ENCODE measurements around the gene EIF3C. TPM values are rescaled to one million over a fixed set of nuclear protein-coding genes. Genes with fewer than 3 reads are reported as not detected.
"Not testable (repeated sequence)": the region's sequence is repeated elsewhere in the genome, so short reads cannot be mapped to it uniquely, and the experiment has no call there.

The EIF3C gene
- total RNA-seq, 2 donors from 2014 or later = 475 to 520 TPM

DNA sequence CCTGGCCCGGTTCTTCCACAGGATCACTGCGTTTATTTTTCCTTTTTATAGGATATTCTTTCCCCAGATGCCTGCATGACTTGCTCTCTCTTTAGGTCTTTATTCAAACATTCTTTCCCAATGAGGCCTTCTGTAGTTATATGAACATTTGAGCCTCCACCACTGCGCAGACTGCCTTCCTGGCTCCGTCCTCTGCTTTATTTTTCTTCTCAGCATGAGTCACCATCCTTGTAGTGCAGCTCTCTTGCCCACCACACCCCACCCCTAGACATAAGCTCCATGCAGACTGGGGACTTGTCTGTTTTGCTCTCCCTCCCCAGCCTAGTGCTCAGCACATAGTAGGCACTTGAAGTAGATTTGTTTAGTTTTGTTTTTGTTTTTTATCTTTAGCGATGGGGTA is 20.0 kb downstream of the EIF3C start:
- H3K36me3 Mint-ChIP-seq; H3K4me3 Mint-ChIP-seq; DNase-seq (ENCODE audit: low spot score); H3K27ac Mint-ChIP-seq; ATAC-seq; H3K4me1 Mint-ChIP-seq (ENCODE audit: low read depth in 2 of 2); H3K27me3 Mint-ChIP-seq; H3K9me3 Mint-ChIP-seq: not testable (repeated sequence)

DNA sequence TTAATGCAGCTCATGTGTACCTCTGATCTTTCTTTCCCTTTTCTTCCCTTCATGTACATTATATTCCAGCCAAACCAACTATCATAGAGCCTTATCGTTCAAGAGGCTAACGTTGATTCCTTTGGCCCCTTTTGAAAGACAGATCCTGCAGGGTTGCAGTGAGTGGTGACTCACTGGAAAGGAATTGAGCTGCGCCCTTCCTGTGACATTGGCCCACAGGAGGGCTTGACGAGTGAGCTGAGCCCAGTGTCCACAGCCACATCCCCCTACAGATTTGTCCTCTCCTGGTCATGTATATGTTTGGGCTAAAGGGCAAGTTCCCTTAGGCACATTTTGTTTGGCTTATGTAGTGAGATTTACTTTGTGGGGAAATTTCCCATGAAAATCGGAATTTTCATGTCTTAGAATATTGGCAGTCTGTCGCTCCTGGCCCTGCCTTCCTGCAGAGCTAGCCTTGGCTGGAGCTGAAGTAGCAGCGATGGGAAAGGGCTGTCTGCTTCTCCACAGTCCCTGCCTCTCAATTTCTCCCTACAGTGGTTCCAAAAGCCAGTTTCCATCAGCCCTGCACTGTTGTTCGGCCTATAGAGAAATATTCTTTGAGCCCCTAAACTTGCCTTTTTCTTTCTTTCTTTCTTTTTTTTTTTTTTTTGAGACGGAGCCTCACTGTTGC is 21.3 kb downstream of the EIF3C start:
- H3K4me3 Mint-ChIP-seq; DNase-seq (ENCODE audit: low spot score); H3K27me3 Mint-ChIP-seq; H3K4me1 Mint-ChIP-seq (ENCODE audit: low read depth in 2 of 2); H3K27ac Mint-ChIP-seq; ATAC-seq; H3K9me3 Mint-ChIP-seq; H3K36me3 Mint-ChIP-seq: not testable (repeated sequence)

DNA sequence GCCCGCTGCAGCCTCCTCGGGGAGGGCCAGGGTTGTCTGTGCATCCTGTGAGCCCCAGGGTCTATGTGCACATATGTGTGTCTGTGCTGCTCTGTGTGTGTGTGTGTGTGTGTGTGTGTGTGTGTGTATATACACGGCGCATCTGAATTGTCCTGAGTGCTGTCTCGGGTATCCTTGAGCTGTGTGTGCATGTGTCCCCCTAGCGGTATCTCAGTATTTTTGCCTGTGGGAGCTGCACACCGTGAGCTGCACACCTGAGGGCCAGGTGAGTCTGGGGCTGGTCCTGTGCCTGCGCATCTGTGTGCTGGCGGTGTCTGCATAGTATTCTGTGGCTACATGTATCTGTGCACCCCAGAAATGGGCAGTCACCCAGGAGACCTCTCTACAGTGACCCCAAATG is 28.5 kb downstream of the EIF3C start:
- not testable (repeated sequence) for H3K36me3 Mint-ChIP-seq; H3K27me3 Mint-ChIP-seq; H3K27ac Mint-ChIP-seq; H3K4me1 Mint-ChIP-seq (ENCODE audit: low read depth in 2 of 2); DNase-seq (ENCODE audit: low spot score); H3K9me3 Mint-ChIP-seq; H3K4me3 Mint-ChIP-seq; ATAC-seq

DNA sequence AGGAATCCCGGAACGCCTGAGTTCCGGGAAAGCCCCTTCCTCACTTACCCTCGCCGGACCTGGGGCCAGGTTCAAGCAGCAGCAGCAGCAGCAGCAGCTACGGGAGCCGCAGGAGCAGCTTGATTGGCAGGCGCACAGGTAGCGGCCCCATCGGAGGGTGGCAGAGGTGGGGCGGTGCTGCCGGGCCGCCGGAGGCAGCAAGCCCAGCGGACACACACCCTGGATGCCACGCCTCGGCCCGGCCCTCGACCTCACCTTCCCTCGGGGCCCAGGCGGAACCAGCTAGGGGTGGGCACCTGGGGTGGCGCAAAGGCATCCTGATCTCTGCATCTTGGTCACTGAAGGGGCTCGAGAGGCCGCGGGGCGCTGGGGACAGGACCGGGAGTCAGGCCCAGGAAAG is 29.4 kb downstream of the EIF3C start:
- H3K9me3 Mint-ChIP-seq; H3K27me3 Mint-ChIP-seq; H3K4me1 Mint-ChIP-seq (ENCODE audit: low read depth in 2 of 2); H3K27ac Mint-ChIP-seq; H3K36me3 Mint-ChIP-seq; H3K4me3 Mint-ChIP-seq; DNase-seq (ENCODE audit: low spot score): not testable (repeated sequence)
- peak in 1 of 2 donors; percentile 36 for ATAC-seq

DNA sequence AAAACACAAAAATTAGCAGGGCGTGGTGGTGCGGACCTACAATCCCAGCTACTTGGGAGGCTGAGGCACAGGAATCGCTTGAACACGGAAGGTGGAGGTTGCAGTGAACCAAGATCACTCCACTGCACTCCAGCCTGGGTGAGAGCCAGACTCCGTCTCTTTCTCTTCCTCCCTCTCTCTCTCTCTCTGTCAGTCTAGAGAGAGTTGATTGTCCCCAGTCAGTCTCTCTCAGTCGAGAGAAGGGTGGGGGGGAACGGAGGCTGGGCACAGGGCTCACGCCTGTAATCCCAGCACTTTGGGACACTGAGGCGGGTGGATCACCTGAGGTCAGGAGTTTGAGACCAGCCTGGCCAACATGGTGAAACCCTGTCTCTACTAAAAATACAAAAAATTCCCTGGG is 30.0 kb downstream of the EIF3C start:
- not testable (repeated sequence) for H3K27ac Mint-ChIP-seq, ATAC-seq

DNA sequence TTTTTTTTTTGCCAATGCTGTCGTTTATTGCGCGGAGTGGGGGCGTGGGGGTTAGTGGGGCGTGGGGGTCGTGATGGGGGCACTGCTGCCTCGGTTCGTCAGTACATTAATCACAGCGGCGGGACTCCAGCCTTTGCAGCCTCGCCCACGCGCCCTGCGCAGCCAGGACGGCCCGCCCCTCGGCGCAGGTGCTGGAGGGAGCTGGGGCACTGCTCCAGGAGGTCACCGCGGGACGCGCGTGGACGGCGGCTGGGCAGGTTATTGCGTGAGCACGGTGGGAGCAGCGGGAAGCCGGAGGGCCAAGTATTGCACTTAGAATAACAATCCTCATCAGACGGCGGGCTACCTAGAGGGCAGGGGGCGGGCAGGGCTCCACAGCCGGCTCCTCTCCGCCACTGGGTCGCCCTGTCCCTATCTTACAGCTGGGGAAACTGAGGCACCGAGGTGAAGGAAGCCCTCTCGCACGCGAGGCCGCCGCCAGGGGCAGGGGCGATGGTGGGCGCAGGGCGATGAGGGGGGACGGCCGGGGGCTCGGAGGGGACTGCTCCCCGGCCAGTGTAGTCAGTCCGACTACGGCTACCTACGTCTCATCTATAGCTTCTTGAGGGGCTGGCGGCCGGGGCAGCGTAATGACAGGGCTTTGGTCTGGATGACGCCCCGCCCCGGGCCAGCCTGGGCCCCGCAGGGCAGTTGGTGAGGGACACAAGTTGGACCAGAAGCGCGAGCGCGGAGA is 35.5 kb downstream of the EIF3C start:
- H3K27ac Mint-ChIP-seq; H3K36me3 Mint-ChIP-seq; H3K4me3 Mint-ChIP-seq; H3K4me1 Mint-ChIP-seq (ENCODE audit: low read depth in 2 of 2); DNase-seq (ENCODE audit: low spot score); H3K9me3 Mint-ChIP-seq; H3K27me3 Mint-ChIP-seq; ATAC-seq: not testable (repeated sequence)

More for the DNA sequence above, 30.0 kb downstream of the EIF3C start:
- not testable (repeated sequence) for H3K9me3 Mint-ChIP-seq; H3K4me3 Mint-ChIP-seq; H3K4me1 Mint-ChIP-seq (ENCODE audit: low read depth in 2 of 2); H3K27me3 Mint-ChIP-seq; DNase-seq (ENCODE audit: low spot score); H3K36me3 Mint-ChIP-seq

DNA sequence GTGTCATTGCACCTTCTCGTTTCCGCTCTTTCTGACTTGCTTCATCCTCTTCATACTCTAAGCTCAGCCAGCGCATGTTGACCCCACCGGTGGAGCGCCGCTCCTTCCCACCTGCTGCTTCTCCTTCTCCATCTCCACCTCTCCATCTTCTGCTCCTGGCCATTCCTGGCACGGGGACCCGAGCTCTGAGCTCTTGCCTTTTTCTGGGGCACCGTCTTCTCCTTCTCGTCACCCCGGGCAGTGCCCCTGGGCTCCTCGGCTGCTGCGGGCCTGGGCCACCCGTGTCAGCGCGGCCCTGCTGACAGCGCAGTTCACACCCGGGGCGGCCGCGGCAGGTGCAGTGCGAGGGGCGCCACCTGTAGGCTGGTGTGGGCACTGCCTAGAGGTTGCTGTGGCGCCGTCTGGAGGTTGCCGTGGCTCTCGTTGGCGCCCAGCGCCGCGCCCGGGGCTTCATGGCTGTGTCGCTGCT is 38.8 kb downstream of the EIF3C start:
- H3K27ac Mint-ChIP-seq; H3K27me3 Mint-ChIP-seq; H3K4me1 Mint-ChIP-seq (ENCODE audit: low read depth in 2 of 2); H3K9me3 Mint-ChIP-seq; H3K36me3 Mint-ChIP-seq: not testable (repeated sequence)
- peak overlapping the region; percentile 65 for H3K4me3 Mint-ChIP-seq
- DNase-seq (ENCODE audit: low spot score) (peak; percentile 62), ATAC-seq (peak; percentile 99)

GRCh38 chr16:28750469-28751067 is 39.3 kb downstream of the EIF3C start:
- not testable (repeated sequence) for H3K36me3 Mint-ChIP-seq, H3K27me3 Mint-ChIP-seq, H3K4me3 Mint-ChIP-seq

DNA sequence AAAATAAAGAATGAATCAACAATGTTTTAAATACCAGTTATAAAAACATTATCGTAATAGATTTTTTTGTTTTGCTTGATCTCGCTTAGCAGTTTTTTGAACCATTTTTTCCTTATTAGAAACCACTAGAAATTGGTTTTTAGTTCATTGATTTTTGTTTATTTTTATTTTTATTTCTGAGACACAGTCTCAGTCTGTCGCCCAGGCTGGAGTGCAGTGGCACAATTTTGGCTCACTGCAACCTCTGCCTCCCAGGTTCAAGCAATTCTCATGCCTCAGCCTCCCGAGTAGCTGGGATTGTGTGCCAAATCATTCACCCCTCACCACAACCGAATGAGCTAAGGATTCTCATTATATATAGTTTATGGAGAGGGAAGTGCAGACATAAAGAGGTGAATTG is 40.2 kb downstream of the EIF3C start, which contains the start of gene NPIPB9:
Gene NPIPB9 (plus strand): TSS at position 301 of the 400 bp plus-strand sequence.
- H3K4me1 Mint-ChIP-seq (ENCODE audit: low read depth in 2 of 2); DNase-seq (ENCODE audit: low spot score); H3K9me3 Mint-ChIP-seq; ATAC-seq; H3K27me3 Mint-ChIP-seq; H3K36me3 Mint-ChIP-seq; H3K27ac Mint-ChIP-seq; H3K4me3 Mint-ChIP-seq: not testable (repeated sequence)

More at GRCh38 chr16:28750469-28751067, 39.3 kb downstream of the EIF3C start:
- not testable (repeated sequence) for H3K9me3 Mint-ChIP-seq; H3K4me1 Mint-ChIP-seq (ENCODE audit: low read depth in 2 of 2); H3K27ac Mint-ChIP-seq; DNase-seq (ENCODE audit: low spot score)
- ATAC-seq = peak; percentile 70

- H3K9me3 Mint-ChIP-seq; DNase-seq (ENCODE audit: low spot score); H3K4me1 Mint-ChIP-seq (ENCODE audit: low read depth in 2 of 2); H3K36me3 Mint-ChIP-seq; H3K27ac Mint-ChIP-seq; H3K27me3 Mint-ChIP-seq; H3K4me3 Mint-ChIP-seq: not testable (repeated sequence)
- peak in 1 of 2 donors; percentile 36 for ATAC-seq
These were observed 70.4 kb downstream of the EIF3C start for GRCh38 chr16:28781697-28782096.

DNA sequence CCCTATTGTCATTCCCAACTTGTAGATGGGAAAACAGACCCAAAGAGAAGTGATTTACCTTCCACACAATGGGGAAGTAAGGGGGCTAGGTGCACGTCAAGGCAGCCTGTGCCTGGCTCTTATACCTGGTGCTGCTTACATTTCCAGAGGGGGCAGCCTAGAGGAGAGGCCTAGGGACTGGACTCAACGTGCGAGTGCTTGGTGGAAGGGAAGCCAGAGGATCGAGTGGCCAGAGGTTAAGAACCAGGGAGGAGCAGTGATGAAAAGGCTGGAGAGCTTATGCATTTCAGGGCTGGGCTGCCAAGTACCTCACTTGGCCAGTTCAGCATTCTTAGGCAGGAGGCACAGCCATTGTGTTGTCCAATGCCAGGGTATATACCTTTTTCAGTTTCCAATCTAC is 71.1 kb downstream of the EIF3C start:
- H3K27me3 Mint-ChIP-seq; H3K4me3 Mint-ChIP-seq; H3K4me1 Mint-ChIP-seq (ENCODE audit: low read depth in 2 of 2); DNase-seq (ENCODE audit: low spot score); H3K36me3 Mint-ChIP-seq; H3K27ac Mint-ChIP-seq; H3K9me3 Mint-ChIP-seq; ATAC-seq: not testable (repeated sequence)

Other genes with a start within 250 kb of the EIF3C start
- under 1 TPM; 0.31 to 0.47 TPM for gene NPIPB7, start 239.1 kb upstream of the EIF3C start, total RNA-seq
- gene CLN3, start 219.4 kb upstream of the EIF3C start, total RNA-seq = 10 to 100 TPM; 38.1 to 49.1 TPM
- gene APOBR, start 216.8 kb upstream of the EIF3C start, total RNA-seq = 10 to 100 TPM; 12.5 to 20.4 TPM
- gene IL27, start 204.6 kb upstream of the EIF3C start, total RNA-seq = 1 to 10 TPM in 1 of 2 donors, under 1 TPM in 1; 0.70 to 4.4 TPM
- gene NUPR1, start 172.5 kb upstream of the EIF3C start, total RNA-seq = not detected
- gene SGF29, start 157.5 kb upstream of the EIF3C start, total RNA-seq = 10 to 100 TPM; 24.0 to 35.8 TPM
- gene SULT1A2, start 114.4 kb upstream of the EIF3C start, total RNA-seq = under 1 TPM in 1 of 2 donors, not detected in 1; 0.61 TPM
- 1 to 10 TPM; 4.4 to 7.8 TPM for gene SULT1A1, start 101.4 kb upstream of the EIF3C start, total RNA-seq
- under 1 TPM in 1 of 2 donors, not detected in 1; 0.31 TPM for gene NPIPB8, start 73.4 kb upstream of the EIF3C start, total RNA-seq
- 1 to 10 TPM; 4.9 to 7.8 TPM for gene NPIPB9, start 40.3 kb downstream of the EIF3C start, total RNA-seq
- 100 to 1,000 TPM; 263 to 336 TPM for gene ATXN2L, start 111.5 kb downstream of the EIF3C start, total RNA-seq
- gene TUFM, start 134.9 kb downstream of the EIF3C start, total RNA-seq = 100 to 1,000 TPM; 183 to 358 TPM
- 10 to 100 TPM; 41.6 to 82.8 TPM for gene SH2B1, start 152.4 kb downstream of the EIF3C start, total RNA-seq
- 1 to 10 TPM; 1.4 to 5.0 TPM for gene ATP2A1, start 167.0 kb downstream of the EIF3C start, total RNA-seq
- 10 to 100 TPM; 38.4 to 42.5 TPM for gene RABEP2, start 213.8 kb downstream of the EIF3C start, total RNA-seq
- 1 to 10 TPM in 1 of 2 donors, not detected in 1; 1.7 TPM for gene CD19, start 220.5 kb downstream of the EIF3C start, total RNA-seq
- gene NFATC2IP, start 239.5 kb downstream of the EIF3C start, total RNA-seq = 100 to 1,000 TPM in 1 of 2 donors, 10 to 100 TPM in 1; 95.4 to 153 TPM